ENCODE data around the gene SLC39A11.

SLC39A11 gene

DNA sequence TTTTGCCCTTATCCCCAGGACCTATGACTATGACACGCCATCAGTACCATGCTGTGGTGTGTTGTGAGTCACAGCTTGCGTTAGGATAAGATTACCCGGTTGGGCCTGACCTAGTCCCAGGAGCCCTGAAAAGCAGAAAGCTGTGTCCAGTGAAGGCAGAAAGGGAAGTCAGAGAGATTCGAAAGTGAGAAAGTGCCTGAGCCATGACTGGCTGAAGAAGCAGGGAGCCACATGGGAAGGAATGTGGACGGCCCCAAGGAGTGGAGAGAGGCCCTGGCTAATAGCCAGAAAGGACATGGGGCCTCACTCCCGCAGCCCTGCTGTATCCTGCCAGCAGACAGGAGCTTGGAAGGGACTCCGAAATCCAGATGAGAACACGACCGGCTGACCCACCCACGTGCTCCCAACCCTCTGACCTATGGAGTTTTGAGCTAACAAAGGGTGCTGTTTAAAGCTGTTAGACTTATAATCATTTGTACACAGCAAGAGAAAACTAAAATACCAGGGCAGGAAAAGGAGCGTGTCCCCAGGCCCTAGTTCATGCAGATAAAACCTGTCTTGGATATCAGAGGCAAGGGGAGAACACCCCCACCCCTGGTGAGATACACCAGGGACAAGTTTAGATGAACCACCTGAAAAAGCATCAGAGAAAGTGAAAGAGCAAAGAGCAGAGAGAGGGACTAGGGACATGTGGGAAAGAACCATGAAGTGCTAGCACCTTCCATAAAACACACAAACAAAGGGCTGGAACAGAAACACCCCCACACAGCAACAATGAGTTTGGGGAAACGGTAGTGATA lies 115.3 kb downstream of the SLC39A11 start:
- no peak for DNase-seq (ENCODE audit: low read depth)

DNA sequence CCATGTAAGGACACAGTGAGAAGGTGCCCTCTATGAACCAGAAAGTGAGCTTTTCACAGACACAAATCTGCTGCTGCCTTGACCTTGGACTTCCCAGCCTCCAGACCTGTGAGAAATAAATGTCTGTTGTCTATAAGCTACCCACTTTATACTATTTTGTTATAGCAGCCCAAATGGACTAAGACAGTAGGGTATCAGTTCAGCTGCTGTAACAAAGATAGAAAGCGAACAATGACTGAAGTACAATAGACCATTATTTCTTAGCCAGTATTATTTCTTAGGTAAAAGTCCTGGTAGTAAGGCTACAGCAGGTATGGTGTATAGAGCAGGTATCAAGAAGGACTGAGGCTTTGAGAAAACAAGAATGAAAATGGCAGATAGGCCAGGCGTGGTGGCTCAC lies 117.0 kb downstream of the SLC39A11 start:
- DNase-seq (ENCODE audit: low read depth), result no peak

DNA sequence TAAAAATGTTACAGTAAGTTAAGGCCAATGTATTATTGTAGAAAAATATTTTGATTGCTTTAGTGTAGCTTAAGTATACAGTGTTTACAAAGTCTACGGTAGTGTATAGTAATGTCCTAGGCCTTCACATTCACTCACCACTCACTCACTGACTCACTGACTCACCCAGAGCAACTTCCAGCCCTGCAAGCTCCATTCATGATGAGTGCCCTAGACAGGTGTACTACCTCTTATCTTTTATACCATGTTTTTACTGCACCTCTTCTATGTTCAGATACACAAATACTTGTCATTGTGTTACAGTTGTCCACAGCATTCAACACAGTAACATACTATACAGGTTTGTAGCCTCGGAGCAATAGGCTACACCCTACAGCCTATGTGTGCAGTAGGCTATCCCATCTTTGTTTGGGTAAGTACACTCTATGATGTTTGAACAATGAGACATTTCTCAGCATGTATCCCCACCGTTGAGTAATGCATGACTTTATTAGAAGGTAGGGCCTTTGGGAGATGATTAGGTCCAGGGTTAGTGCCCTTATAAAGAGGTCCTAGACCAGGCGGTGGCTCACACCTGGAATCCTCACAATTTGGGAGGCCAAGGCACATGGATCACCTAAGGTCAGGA lies 117.8 kb downstream of the SLC39A11 start:
- no peak for DNase-seq (ENCODE audit: low read depth)

DNA sequence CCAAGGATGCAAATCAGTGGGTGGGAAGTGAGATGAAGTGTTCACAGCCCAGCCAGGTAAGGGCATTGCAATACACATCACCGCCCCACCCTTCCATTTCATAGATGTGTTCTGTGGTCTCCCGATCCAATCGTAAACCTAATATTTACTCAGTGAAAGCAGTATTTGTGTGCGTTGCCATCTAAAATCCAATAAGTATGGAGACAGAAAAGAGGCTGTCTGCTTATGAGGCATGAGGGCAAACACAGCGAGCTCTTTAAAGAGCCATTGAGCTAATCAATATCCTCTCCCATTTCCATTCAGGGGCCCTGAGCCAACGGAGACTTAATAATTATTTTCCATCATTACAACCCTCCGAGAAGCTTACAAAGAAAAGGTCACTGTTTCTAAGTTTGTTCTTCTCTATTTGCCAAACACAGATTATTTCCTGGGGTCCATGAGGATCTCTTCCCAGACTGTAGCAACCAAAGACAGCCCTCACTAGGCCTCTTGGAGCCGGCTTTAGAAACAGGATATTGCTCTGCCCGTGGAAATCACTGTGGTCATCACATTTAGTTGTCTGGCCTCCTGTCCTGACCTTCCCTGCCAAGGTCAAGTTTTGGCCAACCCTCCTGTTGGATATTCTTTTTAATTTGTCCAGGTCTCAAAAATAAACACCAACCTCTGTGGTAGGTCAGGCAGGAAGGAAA lies 120.1 kb downstream of the SLC39A11 start:
- DNase-seq (ENCODE audit: low read depth), result no peak

DNA sequence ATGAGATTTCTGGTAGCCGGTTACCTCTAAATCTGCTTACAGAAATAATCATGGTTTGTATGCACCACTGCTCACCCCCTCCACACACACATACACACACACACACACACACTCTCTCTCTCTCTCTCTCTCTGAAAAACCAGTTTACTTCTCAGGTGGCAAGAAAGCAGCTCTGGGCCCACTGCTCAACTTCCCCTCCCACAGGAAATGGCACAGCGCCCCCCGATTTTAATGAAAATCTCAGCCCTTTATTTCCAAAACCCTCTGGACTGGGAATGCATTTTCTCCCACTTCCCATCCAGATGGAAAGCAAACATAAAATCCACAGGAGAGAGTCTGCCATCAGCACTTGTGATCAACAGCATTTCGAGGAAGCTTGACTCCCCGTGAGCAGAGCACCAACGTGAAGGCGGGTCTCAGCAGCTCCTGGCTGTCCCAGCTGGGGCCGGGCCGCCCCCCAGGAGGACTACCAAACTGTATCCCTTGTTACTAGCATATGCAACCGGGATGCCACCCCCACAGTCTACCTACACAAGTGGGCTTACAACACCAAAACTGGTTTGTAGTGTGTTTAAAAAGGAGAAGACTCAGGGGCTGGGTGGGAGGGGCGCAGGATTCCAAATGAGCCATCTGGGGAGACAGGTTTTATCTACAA lies 121.1 kb downstream of the SLC39A11 start:
- DNase-seq (ENCODE audit: low read depth), result no peak

DNA sequence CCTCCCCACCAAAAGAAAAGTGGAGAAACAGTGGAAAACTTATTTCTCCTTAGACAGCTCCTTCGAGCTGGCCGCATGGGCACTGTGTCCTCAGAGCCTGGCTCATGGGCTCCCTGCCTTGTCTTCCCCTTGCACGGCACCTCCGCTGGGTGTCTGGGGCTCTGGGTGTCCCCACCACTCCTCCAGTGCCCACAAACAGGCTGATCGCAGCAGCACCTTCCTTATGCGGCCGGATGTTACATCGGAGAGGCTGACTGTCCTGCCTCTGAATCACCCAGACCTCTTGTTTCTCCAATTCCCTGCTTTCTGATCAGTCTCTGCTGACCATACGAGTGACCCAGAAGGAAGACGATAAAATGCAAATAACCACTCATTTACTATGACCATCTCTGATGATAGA lies 121.7 kb downstream of the SLC39A11 start:
- no peak for DNase-seq (ENCODE audit: low read depth)

DNA sequence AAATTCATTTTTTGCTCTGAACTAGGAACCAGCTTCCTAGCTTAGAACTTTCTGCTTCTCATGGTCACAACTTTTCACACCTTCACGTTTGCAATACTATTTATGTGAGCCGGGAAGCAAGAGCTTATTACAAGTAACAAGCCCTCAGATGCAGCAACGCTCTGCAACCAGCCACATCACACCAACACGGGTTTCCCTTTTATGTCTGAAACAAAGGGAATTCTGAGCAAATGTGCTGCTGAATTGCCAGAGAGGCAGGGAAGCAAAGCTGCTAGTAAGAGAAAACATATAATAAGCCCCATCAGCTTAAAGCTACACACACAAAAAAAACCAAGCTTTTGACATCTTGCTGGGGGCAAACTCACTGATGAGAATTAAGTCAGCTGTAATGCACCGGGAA lies 122.2 kb downstream of the SLC39A11 start:
- DNase-seq (ENCODE audit: low read depth), result no peak

DNA sequence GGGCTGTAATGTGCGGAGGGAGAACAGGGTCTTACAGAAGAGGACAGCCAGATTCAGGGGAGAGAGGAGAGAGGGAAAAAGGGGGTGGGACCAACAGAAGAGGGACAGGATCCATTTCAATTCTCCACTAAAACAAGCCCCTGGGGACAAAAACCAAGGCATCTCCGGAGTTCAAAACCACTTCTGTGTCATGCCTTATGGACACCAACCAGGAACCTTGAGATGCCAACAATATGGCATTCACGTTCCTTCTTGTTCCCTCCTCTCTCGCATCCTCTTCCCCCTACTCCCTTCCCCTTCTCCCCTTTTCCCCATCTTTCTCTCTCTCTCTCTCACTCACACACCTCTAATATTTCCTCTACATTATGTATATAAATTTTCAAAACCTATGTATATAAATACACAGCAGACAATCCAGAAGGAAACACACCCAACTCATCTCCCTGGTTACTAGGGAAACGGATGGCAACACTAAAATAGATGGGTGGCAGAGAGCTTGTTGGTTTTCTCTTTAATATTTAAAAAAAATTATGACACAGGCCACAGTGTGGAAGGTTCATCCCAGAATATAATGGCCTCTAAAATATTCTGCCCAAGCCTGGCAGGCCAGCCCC lies 123.1 kb downstream of the SLC39A11 start:
- no peak for DNase-seq (ENCODE audit: low read depth)

DNA sequence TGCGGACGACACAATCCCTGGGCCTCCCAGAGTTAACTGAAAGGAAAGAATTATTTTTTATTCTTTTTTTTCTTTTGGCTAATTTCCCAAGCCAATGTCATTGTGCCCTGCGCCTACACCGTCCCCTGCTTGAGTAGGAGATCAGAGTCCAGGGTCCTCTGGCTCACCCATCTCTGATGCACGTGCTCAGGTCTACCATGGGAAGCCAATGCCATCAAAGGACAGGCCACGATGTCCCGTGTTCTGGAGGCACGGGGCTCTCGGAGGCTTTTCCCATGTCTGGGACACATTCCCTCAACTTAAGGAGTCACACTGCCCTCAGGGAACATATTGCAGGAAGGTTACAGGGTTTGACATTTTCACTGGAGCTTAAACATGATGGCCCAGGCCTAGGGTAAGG lies 123.7 kb downstream of the SLC39A11 start:
- DNase-seq (ENCODE audit: low read depth), result no peak

DNA sequence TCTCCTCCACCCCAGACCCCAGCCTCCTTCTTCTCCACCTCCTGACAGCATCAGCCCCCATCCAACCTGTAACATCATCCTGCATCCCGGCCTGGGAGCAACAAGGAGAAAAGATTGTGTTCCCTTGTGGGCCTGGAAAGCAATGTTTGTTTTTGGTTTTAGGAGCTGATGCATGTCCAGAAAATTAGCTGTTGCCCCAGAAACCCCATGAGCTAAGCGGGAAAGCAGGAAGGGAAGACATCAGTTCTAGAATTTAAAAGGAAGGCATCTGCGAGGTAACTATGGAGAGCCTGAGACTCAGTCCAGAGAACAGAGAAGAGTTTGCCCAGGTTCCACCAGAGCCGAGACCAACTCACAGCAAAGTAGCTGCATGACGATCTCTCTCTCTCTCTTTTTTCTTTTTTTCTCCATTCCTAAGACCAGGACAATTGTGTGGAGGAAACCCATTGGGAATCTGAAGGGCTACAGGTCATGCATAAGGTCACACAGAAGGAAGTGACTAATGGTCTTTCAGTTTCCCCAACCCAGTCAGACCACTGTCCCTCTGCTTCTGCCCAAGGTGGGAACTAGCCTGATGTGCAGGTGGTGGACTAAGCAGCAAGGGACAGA lies 124.4 kb downstream of the SLC39A11 start:
- no peak for DNase-seq (ENCODE audit: low read depth)

DNA sequence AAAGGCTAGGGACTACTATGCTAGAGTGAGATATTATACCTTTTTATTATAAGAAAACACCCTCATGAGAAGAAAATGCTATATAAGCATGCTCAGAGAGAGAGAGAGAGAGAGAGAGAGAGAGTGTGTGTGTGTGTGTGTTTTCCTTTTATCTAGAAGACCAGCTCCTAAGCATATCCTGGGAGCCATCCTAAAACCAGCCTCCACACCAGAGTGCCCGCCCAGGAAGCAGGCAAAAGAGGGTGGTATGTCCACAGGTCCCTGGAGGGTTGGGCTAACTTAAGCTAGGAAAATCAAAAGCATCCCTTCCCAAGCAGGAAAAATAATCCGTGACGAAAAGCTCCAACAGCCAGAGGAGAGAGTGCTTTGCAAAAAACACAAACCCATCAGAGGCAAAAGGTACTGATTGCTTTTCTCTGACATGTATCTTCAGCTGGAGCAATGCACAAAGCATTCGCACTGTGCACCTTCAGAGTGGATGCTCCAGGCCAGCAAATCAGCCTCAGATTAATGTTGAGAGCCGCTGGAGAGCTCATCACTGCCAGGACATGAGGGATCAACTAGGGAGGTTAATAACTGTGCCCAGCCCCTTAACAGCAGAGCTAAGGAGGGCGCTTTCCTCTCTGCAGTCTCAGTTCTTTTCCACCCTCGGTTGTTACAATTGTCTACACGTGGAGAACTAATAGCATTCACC lies 125.1 kb downstream of the SLC39A11 start:
- DNase-seq (ENCODE audit: low read depth), result no peak

DNA sequence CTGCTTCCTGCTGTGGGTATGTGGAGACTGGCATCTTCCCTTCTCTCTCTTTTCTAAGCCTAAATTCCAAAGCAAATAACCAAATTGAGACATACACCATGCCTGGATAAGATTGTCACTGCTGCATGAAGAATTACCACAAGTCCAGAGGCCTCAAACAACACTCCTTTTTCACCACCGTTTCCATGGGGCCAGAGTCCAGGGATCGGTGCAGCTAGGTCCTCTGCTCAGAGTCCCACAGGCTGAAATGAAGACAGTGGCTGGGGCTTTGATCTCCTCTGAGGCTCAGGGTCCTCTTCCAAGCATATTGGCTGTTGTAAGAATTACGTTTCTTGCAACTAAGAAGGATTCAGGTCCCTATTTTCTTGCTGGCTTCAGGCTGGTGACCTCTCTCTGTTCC lies 130.4 kb downstream of the SLC39A11 start:
- DNase-seq (ENCODE audit: low read depth), result no peak

DNA sequence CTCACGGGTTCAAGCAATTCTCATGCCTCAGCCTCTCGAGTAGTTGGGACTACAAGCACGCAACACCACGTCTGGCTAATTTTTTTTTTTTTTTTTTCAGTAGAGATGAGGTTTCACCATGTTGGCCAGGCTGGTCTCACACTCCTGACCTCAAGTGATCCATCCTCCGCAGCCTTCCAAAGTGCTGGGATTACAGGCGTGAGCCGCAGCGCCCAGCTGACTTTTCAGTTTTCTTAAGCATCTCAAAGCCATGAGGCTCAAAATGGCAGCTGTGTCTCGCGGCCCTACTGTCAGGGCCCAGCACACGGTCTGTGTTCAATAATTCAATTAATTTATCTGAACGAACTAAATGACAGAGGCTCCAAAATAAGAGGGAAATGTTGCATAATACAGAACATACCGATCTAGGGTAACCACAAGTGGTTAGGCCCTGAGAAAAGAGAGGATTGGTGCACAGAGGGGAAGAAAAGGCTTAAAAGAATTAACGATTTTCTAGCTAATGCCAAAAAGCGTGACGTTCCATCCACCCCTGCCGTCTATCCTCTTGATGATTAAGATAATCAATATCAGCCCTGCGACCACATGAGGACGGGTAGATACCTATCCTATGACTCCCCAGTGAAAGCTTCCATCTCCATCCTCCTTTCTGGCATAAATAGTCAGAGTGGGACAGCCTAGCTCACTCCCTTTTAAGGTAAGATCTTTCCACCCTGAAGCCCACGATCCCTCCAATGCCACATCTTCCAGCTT lies 136.9 kb downstream of the SLC39A11 start:
- DNase-seq (ENCODE audit: low read depth), result no peak

DNA sequence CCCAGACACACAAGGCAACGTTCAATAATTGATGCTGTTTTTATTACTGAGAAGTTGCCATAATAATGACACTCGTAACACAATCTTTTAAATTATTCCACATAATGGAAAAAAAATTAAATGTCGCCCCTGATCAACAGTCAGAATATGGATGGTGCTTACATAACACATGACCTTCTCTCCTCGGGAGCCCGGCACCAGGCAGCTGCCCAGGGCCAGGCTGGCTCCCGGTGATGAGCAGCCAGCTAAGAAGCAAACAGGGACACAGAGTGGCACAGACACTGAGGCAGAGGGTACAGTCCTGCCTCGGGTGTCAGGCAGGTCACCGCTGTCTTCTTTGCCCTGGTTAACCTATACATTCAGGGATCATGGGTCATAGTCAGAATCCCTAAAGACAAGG lies 137.9 kb downstream of the SLC39A11 start:
- no peak for DNase-seq (ENCODE audit: low read depth)

DNA sequence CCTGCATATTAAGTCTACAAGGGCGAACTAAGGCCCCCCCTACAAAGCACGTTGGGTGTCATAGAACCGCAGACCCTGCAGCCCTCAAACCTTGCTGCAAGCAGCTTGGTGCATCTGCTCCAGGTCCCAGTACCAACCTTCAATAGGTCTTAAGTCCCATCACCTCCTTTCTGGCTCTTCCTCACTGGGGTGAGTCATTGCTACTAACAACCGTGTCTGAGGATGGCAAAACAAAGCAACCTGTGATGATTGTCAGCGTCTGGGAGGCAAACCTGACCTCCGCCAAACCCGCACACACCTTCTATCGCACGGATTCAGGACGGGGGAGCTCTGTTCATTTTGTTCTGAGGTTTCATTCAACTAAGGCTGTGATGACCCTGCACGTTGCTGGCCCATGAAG lies 138.9 kb downstream of the SLC39A11 start:
- DNase-seq (ENCODE audit: low read depth), result no peak

DNA sequence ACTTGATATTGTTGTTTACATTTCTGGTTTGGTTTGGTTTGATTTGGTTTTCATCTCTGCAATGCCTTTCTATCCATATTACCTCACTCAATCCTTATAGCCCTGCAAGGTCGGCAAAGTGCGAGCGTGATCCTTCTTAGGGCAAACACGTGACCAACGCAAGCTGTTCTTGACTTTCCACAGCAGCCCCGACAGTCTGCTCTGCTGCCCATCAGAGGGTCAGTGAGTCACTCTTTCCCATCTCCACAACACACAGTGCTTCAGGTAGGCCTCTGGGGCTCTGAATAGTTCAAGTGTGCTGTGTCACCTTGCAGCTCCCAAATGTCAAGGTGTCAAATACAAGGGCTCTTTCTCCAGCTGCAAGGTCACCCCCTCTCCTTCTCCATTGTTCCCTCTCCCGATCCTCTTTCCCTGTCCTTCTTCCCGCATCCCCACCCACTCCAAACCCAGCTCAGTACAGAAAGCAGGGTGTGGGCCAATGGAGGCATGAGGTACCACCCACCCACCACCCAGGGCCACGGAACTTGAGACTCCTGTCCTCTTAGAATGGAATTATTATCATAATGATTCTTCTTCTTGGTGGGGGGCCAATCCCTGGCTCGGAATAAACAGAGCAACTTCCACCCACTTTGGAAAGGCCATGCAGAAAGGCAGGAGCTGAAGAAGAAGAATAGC lies 139.7 kb downstream of the SLC39A11 start:
- DNase-seq (ENCODE audit: low read depth), result no peak

DNA sequence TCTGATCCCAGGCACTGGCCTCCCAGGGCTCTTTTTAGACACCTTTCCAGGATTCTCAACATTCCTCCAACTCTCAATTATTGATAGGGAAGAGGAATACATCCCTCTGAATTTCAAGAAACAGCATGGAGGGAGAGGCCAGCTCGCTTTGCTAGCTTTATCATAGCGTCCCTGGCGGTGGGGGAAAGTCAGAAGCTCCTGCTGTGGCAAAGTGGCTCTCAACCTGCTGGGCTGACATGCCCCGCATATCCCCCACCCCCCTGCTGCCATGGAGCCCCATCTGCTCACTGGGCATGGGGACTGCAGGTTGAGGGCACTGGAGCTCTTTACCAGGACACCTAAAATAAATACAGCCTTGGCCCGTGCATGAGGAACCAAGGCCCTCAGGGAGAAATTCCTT lies 140.3 kb downstream of the SLC39A11 start:
- DNase-seq (ENCODE audit: low read depth), result no peak

DNA sequence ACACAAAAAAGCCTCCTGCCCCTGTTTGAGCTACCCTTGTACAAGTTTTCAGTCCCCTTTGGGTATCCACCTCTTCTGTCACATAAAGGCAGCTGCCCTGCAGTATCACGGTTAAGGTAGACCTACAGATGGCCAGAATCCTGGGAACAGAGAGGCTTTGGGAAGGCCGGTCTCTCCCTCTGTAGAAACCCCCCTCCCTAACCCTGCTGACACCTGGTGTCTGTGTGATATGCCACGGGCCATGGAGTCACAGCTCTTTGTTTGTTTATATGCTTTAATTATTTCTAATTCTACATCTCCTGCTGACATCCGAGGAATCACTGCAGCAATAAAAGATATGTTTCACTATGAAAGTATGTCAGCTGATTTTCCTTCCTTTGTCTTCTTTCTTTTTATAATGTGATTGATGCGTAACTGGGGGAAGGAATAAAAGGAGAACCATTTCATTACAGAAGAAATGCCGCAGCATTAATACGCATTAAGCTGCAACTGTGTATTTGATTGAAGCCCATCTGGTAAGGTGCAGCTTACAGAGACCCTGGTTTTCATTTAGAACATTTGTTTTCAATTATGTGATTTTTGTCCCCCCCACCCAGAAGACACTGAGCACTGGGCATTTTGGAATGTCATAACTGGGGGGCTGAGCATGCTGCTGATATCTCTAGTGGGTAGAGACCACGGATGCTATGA lies 142.1 kb downstream of the SLC39A11 start:
- DNase-seq (ENCODE audit: low read depth), result no peak

DNA sequence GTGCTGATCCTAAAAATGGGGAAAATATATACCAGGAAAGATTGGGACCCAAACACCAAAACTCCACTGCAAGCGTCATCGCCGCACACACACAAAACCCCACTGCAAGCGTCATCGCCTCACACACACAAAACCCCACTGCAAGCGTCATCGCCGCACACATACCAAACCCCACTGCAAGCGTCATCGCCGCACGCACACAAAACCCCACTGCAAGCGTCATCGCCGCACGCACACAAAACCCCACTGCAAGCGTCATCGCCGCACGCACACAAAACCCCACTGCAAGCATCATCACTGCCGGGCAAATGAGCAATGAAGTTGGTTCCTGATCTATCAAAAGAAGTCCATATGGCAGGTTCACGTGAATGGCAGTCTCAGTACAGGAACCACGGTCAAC lies 144.4 kb downstream of the SLC39A11 start:
- DNase-seq (ENCODE audit: low read depth), result no peak

Measured in activated T-cell treated with anti-CD3 and anti-CD28 coated beads for 24 hours (primary cell).